GM18508 (cell line): ENCODE data around the gene AMER3.
"Not testable (repeated sequence)": the region's sequence is repeated elsewhere in the genome, so short reads cannot be mapped to it uniquely, and the experiment has no call there.

ENCODE experiments used
- ATAC-seq: cut with Tn5 transposase; IDR thresholded peaks from one replicate; pipeline ENCODE4 v1.9.1; 2021; ENCODE audit warnings: moderate number of reproducible peaks; ENCODE audit not compliant: insufficient read depth, unreplicated experiment

AMER3 gene

GRCh38 chr2:130755256-130756052 is at the start of gene AMER3:
TSS of gene AMER3 (plus strand) at chr2:130755540. CDS start at chr2:130762073, 6,533 bp downstream.
- ATAC-seq: no peak

- not testable (repeated sequence) for ATAC-seq
Observed at GRCh38 chr2:130714795-130715194, 40.5 kb upstream of the AMER3 start.

- ATAC-seq: no peak
Observed at GRCh38 chr2:130720036-130720435, 35.3 kb upstream of the AMER3 start.

GRCh38 chr2:130720528-130720927 is 34.8 kb upstream of the AMER3 start:
- ATAC-seq: no peak

- ATAC-seq: no peak
Observed at GRCh38 chr2:130724455-130724854, 30.9 kb upstream of the AMER3 start.

- no peak for ATAC-seq
Observed at GRCh38 chr2:130726614-130727180, 28.6 kb upstream of the AMER3 start.

GRCh38 chr2:130727286-130727924 is 27.9 kb upstream of the AMER3 start:
- ATAC-seq: no peak

- ATAC-seq: no peak
Observed at GRCh38 chr2:130728007-130728454, 27.3 kb upstream of the AMER3 start.

- no peak for ATAC-seq
Observed at GRCh38 chr2:130728549-130729316, 26.6 kb upstream of the AMER3 start, which contains the start of gene GPR148. TSS of gene GPR148 (plus strand) at chr2:130729070. CDS start at chr2:130729152, 82 bp downstream.

GRCh38 chr2:130729322-130730299 is 25.7 kb upstream of the AMER3 start:
- no peak for ATAC-seq

- ATAC-seq: not testable (repeated sequence)
Observed at GRCh38 chr2:130732257-130732656, 23.1 kb upstream of the AMER3 start.

- ATAC-seq: no peak
Observed at GRCh38 chr2:130735200-130735599, 20.1 kb upstream of the AMER3 start.

GRCh38 chr2:130736487-130736886 is 18.9 kb upstream of the AMER3 start:
- ATAC-seq: no peak

- ATAC-seq: no peak
Observed at GRCh38 chr2:130737592-130737991, 17.7 kb upstream of the AMER3 start.

GRCh38 chr2:130740671-130741070 is 14.7 kb upstream of the AMER3 start:
- no peak for ATAC-seq

- ATAC-seq: no peak
Observed at GRCh38 chr2:130743278-130743677, 12.1 kb upstream of the AMER3 start.

GRCh38 chr2:130744287-130745117 is 10.8 kb upstream of the AMER3 start:
- no peak for ATAC-seq

- ATAC-seq: no peak
Observed at GRCh38 chr2:130749078-130749477, 6.3 kb upstream of the AMER3 start.
